Left ventricle myocardium inferior (tissue), 1 donor: ENCODE results near the gene ARHGEF37. TPM values are rescaled to one million over a fixed set of nuclear protein-coding genes. Genes with fewer than 3 reads are reported as not detected.
"Not testable (repeated sequence)": the region's sequence is repeated elsewhere in the genome, so short reads cannot be mapped to it uniquely, and the experiment has no call there.

Experiments used
- DNase-seq: peaks from one replicate; pipeline ENCODE4 v3.0.0-alpha.2; 2020
- H3K27ac ChIP-seq: fragments of 200-600 bp; replicated peaks from 2 replicates; pipeline ENCODE4 v1.8.0; 2021
- H3K27me3 ChIP-seq: fragments of 200-600 bp; 2 replicates; pipeline ENCODE4 v1.8.0; 2021; ENCODE audit warnings: low read depth
- H3K36me3 ChIP-seq: fragments of 200-600 bp; 2 replicates; pipeline ENCODE4 v1.8.0; 2021
- H3K4me1 ChIP-seq: fragments of 200-600 bp; 2 replicates; pipeline ENCODE4 v1.8.0; 2021
- H3K4me3 ChIP-seq: fragments of 200-600 bp; 2 replicates; pipeline ENCODE4 v1.8.0; 2021; ENCODE audit warnings: mild to moderate bottlenecking, moderate library complexity
- H3K9me3 ChIP-seq: fragments of 200-600 bp; replicated peaks from 2 replicates; pipeline ENCODE4 v1.8.0; 2021
- intact Hi-C: fragments of 100-400 bp; cut with micrococcal nuclease; formaldehyde crosslinking; loops from one replicate; pipeline ENCODE4 v1.11.0; 2022
- total RNA-seq: library from RNA; stranded (reverse); fragmentation: NEBNext Ultra II Directional; extraction: Animal tissue kit (Norgen Biotek cat#: 25700); gene quantifications from one replicate; pipeline ENCODE4 v1.2.1, GENCODE V29; 2021
- TF ChIP-seq, protein P1 (sequence below): fragments of 200-600 bp; IDR thresholded peaks from 2 replicates; pipeline ENCODE4 v1.8.0; 2021; ENCODE audit warnings: antibody characterized with exemption, mild to moderate bottlenecking, borderline replicate concordance
- donor health status: DM: no; HTN: yes; CAD: no; lungs with severe emphysema.

The ARHGEF37 gene
- total RNA-seq, 1 donor from 2014 or later = 22.8 TPM

DNA sequence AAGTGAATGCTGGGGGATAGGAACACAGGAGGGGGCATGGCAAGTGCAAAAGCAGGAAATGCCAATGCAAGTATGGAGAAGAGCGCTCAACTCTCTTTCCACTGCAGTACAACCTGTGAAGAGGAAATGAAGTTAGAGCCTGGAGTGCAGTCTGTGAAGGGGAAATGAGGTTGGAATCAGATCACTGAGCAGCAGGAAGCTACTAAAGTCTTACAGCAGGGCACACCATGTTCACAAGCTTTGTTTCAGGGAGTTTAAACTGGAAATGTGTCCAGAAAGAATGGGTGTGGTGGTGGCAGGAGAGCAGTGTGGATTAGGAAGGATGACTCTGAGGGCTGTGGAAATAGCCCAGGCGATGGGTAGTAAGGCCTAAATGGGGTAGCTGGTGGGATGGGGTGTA lies 15.4 kb downstream of the ARHGEF37 start:
- no peak for DNase-seq
- intact Hi-C loops = no loop called here
- TF ChIP-seq, protein P1, sequence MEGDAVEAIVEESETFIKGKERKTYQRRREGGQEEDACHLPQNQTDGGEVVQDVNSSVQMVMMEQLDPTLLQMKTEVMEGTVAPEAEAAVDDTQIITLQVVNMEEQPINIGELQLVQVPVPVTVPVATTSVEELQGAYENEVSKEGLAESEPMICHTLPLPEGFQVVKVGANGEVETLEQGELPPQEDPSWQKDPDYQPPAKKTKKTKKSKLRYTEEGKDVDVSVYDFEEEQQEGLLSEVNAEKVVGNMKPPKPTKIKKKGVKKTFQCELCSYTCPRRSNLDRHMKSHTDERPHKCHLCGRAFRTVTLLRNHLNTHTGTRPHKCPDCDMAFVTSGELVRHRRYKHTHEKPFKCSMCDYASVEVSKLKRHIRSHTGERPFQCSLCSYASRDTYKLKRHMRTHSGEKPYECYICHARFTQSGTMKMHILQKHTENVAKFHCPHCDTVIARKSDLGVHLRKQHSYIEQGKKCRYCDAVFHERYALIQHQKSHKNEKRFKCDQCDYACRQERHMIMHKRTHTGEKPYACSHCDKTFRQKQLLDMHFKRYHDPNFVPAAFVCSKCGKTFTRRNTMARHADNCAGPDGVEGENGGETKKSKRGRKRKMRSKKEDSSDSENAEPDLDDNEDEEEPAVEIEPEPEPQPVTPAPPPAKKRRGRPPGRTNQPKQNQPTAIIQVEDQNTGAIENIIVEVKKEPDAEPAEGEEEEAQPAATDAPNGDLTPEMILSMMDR = no peak
- peak overlapping the region; percentile 78 for H3K27ac ChIP-seq
- no peak overlapping the region for H3K4me3 ChIP-seq
- H3K4me1 ChIP-seq = peaks cover 47% of the 10 kb centered on the region
- H3K9me3 ChIP-seq = no peaks in the 10 kb centered on the region
- H3K27me3 ChIP-seq = no peaks in the 10 kb centered on the region
- peaks cover 30% of the 10 kb centered on the region for H3K36me3 ChIP-seq

DNA sequence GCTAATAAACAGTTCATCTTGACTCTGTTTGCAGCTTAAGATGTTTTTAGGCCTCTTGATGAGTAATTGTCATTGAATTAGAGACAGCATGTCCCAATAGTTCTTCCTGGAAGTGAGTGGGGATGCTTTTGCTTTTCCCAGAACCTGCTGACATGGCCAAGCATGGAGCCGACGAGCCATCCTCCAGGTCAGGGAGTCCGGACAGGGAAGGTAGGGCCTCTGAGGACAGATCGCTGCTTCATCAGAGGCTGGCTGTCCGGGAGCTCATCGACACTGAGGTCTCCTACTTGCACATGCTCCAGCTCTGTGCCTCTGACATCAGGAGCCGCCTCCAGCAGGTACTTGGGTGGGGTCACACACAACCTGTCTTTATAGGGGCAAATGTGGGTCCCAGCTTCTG lies 16.3 kb downstream of the ARHGEF37 start:
- TF ChIP-seq, protein P1 = no peak
- intact Hi-C loops = no loop called here
- peak overlapping the region; percentile 78 for H3K27ac ChIP-seq
- peaks cover 39% of the 10 kb centered on the region for H3K36me3 ChIP-seq
- H3K27me3 ChIP-seq = no peaks in the 10 kb centered on the region
- peaks cover 47% of the 10 kb centered on the region for H3K4me1 ChIP-seq
- DNase-seq = no peak
- no peak overlapping the region for H3K4me3 ChIP-seq
- H3K9me3 ChIP-seq = no peaks in the 10 kb centered on the region

DNA sequence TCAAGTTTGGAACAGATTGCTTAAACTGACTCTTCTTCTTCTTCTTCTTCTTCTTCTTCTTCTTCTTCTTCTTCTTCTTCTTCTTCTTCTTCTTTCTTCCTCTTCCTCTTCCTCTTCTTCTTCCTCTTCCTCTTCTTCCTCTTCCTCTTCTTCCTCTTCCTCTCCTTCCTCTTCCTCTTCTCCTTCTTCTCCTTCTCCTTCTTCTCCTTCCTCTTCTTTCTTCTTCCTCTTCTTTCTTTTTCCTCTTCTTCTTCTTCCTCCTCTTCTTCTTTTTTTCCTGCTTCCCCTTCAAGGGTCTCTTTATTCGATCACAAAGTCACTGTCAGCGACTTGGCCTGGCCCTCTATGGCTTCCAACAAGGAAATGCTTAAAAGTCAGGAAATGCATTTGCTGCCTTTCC lies 16.9 kb downstream of the ARHGEF37 start:
- H3K27me3 ChIP-seq, H3K27ac ChIP-seq, DNase-seq, intact Hi-C loops, H3K4me3 ChIP-seq, H3K9me3 ChIP-seq: not testable (repeated sequence)
- H3K36me3 ChIP-seq = peaks cover 46% of the 10 kb centered on the region
- H3K4me1 ChIP-seq = peaks cover 52% of the 10 kb centered on the region

DNA sequence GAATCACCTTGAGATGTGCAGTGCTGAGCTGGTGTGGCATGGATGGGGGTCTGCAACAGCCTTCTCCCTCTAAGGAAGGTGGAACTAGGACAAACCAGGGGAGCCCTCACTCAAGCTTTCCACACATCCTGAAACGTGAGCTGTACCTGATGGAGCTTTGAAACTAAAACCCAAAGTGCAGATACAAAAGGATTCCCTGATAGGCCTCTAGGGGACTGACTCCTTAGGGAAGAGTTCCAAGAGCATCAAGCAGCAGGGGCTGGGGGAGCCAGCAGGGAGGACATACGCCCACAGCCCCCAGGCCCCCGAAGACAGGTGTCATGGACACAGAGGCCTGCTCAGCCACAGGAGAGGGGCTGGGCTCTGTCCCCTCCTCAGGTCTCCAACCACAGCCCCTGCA lies 17.7 kb downstream of the ARHGEF37 start:
- Histone ChIP-seq H3K4me3 (no peak overlapping the region), H3K9me3 (no peaks in the 10 kb centered on the region), H3K27ac (no peak overlapping the region), H3K36me3 (peaks cover 51% of the 10 kb centered on the region), H3K4me1 (peaks cover 53% of the 10 kb centered on the region), H3K27me3 (no peaks in the 10 kb centered on the region)
- TF ChIP-seq, protein P1 = no peak
- intact Hi-C loops = no loop called here
- DNase-seq = no peak

GRCh38 chr5:149599375-149599774 lies 18.1 kb downstream of the ARHGEF37 start:
- H3K36me3 ChIP-seq = peaks cover 55% of the 10 kb centered on the region
- DNase-seq = no peak
- no peaks in the 10 kb centered on the region for H3K27me3 ChIP-seq
- TF ChIP-seq, protein P1 = no peak
- H3K4me1 ChIP-seq = peaks cover 48% of the 10 kb centered on the region
- intact Hi-C loops = no loop called here
- no peak overlapping the region for H3K4me3 ChIP-seq
- no peaks in the 10 kb centered on the region for H3K9me3 ChIP-seq
- no peak overlapping the region for H3K27ac ChIP-seq

GRCh38 chr5:149600932-149601331 lies 19.6 kb downstream of the ARHGEF37 start:
- intact Hi-C loops = no loop called here
- Histone ChIP-seq H3K4me3 (no peak overlapping the region), H3K27me3 (no peaks in the 10 kb centered on the region), H3K9me3 (no peaks in the 10 kb centered on the region), H3K27ac (no peak overlapping the region), H3K36me3 (peaks cover 62% of the 10 kb centered on the region), H3K4me1 (peaks cover 44% of the 10 kb centered on the region)
- TF ChIP-seq, protein P1 = no peak
- DNase-seq = no peak
